A673 (cell line): ENCODE results near the gene UGT1A4.
"Not testable (repeated sequence)": the region's sequence is repeated elsewhere in the genome, so short reads cannot be mapped to it uniquely, and the experiment has no call there.

Source experiments
- EZH2 ChIP-seq: fragments of 200-600 bp; sonication (generic); IDR thresholded peaks from 2 replicates; pipeline ENCODE4 v1.6.1; 2017; ENCODE audit warnings: borderline replicate concordance, low read depth, mild to moderate bottlenecking, mixed read lengths, antibody characterized with exemption, low read length; ENCODE audit not compliant: poor library complexity, severe bottlenecking
- TF ChIP-seq, protein P1 (sequence below): fragments of 300-800, 200-600 bp; sonication (generic); conservative IDR thresholded peaks from 2 replicates; pipeline ENCODE4 v1.5.1; 2017; ENCODE audit warnings: low read depth, mild to moderate bottlenecking, antibody characterized with exemption, low read length, moderate library complexity, mixed read lengths

GRCh38 chr2:233751212-233752009, 32.9 kb downstream of the UGT1A4 start:
- TF ChIP-seq, protein P1, sequence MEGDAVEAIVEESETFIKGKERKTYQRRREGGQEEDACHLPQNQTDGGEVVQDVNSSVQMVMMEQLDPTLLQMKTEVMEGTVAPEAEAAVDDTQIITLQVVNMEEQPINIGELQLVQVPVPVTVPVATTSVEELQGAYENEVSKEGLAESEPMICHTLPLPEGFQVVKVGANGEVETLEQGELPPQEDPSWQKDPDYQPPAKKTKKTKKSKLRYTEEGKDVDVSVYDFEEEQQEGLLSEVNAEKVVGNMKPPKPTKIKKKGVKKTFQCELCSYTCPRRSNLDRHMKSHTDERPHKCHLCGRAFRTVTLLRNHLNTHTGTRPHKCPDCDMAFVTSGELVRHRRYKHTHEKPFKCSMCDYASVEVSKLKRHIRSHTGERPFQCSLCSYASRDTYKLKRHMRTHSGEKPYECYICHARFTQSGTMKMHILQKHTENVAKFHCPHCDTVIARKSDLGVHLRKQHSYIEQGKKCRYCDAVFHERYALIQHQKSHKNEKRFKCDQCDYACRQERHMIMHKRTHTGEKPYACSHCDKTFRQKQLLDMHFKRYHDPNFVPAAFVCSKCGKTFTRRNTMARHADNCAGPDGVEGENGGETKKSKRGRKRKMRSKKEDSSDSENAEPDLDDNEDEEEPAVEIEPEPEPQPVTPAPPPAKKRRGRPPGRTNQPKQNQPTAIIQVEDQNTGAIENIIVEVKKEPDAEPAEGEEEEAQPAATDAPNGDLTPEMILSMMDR: not testable (repeated sequence)
- not testable (repeated sequence) for TF ChIP-seq EZH2
